Measurements from ENCODE around the gene EIF1AD.

Gene EIF1AD

DNA sequence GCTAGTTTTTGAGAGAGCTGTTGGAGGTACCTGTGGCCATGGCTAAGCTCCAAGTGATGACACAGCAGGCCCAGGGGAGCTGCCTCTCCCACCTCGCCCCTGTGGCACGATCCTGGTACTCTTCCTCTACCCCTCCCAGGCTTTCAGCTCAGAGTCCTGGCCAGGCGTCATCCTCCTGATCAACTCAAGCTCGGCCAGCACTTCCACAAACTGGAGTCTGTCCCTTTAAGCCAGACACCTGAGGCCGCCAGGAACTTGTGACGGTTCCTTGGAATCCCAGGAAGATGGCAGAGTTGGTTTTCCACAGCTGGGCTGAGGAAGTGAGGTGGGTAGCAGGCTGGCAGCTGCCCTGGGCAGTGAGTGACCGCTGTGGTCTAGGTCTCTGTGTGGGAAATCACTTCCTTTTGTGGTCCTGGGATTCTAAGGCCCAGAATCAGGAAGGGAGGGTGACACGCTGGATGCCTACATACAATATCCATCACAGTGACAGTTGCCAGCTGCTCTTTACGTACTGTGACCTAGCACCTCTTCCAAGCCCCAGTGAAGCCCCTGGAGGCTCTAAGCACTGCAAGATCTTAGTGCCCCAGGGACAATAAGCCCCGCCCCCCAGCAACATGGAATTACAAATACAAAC lies 6.6 kb upstream of the EIF1AD start:
- DNase-seq (ENCODE audit: extremely low read depth, low read depth): no peak
- TF ChIP-seq, protein P1, sequence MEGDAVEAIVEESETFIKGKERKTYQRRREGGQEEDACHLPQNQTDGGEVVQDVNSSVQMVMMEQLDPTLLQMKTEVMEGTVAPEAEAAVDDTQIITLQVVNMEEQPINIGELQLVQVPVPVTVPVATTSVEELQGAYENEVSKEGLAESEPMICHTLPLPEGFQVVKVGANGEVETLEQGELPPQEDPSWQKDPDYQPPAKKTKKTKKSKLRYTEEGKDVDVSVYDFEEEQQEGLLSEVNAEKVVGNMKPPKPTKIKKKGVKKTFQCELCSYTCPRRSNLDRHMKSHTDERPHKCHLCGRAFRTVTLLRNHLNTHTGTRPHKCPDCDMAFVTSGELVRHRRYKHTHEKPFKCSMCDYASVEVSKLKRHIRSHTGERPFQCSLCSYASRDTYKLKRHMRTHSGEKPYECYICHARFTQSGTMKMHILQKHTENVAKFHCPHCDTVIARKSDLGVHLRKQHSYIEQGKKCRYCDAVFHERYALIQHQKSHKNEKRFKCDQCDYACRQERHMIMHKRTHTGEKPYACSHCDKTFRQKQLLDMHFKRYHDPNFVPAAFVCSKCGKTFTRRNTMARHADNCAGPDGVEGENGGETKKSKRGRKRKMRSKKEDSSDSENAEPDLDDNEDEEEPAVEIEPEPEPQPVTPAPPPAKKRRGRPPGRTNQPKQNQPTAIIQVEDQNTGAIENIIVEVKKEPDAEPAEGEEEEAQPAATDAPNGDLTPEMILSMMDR (IDR thresholded peaks at IDR 0.05; ENCODE audit: low read depth, low read length, missing control alignments): no peak
- no peak overlapping the region for H3K4me3 ChIP-seq (replicated peaks; ENCODE audit: low read depth, low read length)

DNA sequence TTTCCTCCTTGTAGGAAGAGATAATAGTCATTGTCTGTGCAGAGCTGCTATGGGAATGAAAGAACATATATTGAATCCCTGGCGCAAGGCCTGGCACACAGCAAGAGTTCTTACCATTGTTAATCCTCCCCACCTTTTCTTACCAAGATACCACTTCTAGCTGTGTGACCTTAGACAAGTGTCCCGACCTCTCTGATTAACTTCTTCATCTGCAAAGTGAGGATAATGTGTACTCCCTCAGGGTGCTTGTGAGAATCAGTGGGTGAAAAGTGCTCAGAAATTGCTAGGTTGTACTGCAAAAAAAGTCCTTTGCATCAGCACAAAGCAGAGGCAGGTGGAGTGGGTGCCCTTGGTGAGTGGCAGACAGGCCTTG lies 6.1 kb upstream of the EIF1AD start:
- TF ChIP-seq, protein P1 (IDR thresholded peaks at IDR 0.05; ENCODE audit: low read depth, low read length, missing control alignments): no peak

DNA sequence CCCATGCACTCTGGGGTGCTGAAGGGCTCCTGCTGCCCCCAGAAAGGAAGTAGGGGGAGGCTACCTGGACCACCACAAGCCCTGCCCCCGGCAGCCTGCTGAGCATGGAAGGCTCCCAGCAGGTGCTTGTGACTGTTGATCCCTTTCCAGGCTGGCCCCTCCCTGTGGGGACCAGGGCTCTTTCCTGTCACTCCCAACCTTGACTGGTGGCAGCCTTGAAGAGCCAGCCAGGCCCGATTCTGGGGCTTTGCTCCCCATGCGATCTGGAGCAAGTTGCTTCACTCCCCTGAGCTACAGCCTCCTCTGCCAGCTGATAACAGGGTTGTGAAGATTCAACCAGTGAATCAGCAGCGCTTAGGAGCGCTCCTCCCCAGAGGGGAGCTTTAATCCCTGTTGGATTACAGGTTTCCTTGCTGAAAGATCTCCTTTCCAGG lies 5.3 kb upstream of the EIF1AD start:
- TF ChIP-seq, protein P1 (IDR thresholded peaks at IDR 0.05; ENCODE audit: low read depth, low read length, missing control alignments): no peak
- no peak for DNase-seq (ENCODE audit: extremely low read depth, low read depth)
- H3K4me3 ChIP-seq (replicated peaks; ENCODE audit: low read depth, low read length): no peak overlapping the region

More for the DNA sequence above, 6.1 kb upstream of the EIF1AD start:
- H3K4me3 ChIP-seq (replicated peaks; ENCODE audit: low read depth, low read length): no peak overlapping the region
- DNase-seq (ENCODE audit: extremely low read depth, low read depth): no peak

DNA sequence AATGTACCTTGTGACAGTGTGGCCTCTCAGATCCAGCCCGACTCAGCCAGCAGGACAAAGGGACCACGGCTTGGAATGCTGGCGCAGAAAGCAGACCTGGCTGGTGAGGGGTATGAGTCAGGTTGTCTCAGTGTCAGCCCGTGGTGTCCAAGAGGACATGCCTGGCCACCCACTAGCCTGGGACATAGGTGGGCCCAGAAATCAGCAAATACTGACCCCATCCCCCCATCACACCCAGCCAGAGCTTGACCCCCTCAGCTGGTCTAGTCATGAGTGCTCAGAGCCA lies 4.9 kb upstream of the EIF1AD start:
- TF ChIP-seq, protein P1 (IDR thresholded peaks at IDR 0.05; ENCODE audit: low read depth, low read length, missing control alignments): no peak
- no peak overlapping the region for H3K4me3 ChIP-seq (replicated peaks; ENCODE audit: low read depth, low read length)
- DNase-seq (ENCODE audit: extremely low read depth, low read depth): no peak

DNA sequence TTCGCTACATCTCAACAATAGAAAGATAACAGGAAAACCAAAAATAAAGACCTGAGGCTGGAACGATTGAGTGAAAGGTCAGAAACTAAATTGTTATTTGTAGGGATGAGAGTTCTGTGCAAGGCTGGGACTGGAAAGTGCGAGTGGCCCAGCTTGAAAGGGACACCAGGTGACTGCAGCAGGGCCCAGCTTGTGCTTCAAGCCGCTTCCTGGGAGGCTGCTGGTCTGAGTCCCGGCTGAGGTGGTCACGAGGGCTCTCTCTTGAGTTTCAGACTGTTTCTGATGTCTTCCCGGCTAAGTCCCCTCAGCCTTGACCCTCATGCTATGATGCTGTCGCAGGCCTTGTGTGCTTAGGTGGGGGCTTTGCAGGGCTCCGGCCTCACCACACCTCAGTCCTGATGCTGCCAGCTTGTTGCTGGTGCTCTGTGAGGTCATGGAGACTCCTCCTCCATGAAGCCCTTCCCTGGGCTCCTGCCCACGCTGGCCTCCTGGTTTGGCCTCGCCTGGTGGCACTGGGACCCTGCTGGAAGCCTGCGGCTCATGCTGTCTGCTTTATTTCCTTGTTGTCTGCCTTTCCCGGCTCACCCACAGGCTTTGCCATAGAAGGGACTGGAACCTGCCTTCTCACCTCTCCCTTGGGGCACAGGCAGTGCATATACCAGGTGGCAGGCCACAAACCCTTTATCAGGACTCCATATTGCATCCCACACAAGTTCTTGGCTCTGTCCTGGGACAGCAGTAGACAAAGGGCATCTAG lies 4.4 kb upstream of the EIF1AD start:
- TF ChIP-seq, protein P1 (IDR thresholded peaks at IDR 0.05; ENCODE audit: low read depth, low read length, missing control alignments): no peak
- DNase-seq (ENCODE audit: extremely low read depth, low read depth): no peak
- no peak overlapping the region for H3K4me3 ChIP-seq (replicated peaks; ENCODE audit: low read depth, low read length)

DNA sequence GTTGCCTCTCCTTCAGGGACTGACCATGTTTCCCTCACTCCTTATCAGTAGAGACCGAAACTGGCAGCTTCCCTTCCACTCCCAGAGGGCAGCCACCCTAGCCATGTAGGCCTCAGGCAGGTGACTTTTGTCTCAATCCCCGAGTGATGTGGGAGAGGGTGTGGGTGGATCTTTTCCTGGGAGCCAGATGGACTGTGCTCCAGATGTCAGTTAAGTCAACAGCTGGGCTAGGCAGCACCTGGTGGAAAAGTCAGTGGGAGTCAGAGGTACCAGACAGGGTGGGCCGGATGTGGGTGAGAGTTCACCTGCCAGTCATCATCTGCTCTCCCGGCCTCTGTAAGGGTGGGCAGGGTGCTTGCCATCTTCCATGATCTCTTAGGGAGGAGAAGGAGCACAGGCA lies 2.2 kb upstream of the EIF1AD start:
- DNase-seq (ENCODE audit: extremely low read depth, low read depth): no peak
- no peak overlapping the region for H3K4me3 ChIP-seq (replicated peaks; ENCODE audit: low read depth, low read length)
- TF ChIP-seq, protein P1 (IDR thresholded peaks at IDR 0.05; ENCODE audit: low read depth, low read length, missing control alignments): no peak
